ENCODE results near the gene NEXN.
"Not testable (repeated sequence)": the region's sequence is repeated elsewhere in the genome, so short reads cannot be mapped to it uniquely, and the experiment has no call there.

NEXN gene

GRCh38 chr1:77961392-77961791 is 73.0 kb downstream of the NEXN start:
- no peak for DNase-seq (ENCODE audit: low spot score)

GRCh38 chr1:77966291-77966690 is 77.9 kb downstream of the NEXN start:
- no peak for DNase-seq (ENCODE audit: low spot score)

- DNase-seq (ENCODE audit: low spot score) = no peak
Observed at GRCh38 chr1:77970192-77970591, 81.8 kb downstream of the NEXN start.

DNA sequence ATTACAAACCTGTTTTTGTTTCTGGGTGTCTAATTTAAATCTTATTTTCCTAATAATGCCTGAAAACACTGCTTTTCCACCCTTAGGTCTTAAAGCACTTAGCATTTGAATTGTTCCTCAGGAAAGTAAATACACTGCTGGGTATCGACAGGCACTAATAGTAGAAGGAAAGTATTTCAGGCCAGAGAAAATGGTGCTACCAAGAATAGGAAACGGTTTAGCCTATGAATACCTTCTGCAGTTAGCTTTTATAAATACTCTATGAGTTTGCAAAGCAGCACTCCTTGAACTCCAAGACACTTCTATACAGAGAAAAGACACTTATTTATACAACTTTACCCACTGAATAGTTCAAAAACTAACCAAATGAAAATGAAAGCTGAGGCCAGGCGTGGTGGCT is 83.7 kb downstream of the NEXN start:
- no peak for DNase-seq (ENCODE audit: low spot score)

DNA sequence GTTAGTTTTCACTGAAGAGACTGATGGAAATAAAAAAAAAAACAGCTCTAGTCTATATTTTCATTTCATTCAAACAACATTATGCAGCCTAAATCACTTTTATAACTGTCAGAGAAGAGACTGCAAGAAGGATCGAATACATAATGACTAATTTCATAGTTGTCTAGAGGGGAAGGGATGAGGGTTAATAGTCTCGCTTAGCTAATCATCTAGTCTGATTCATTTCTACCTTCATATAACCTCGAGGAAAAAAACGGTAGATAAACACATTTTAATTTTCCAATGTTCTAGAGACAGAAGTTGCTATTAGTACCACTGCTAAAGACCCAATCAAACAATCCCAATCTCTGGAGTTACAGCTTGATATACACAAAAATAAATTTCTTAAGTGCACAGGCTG is 87.0 kb downstream of the NEXN start:
- DNase-seq (ENCODE audit: low spot score) = no peak

GRCh38 chr1:77975907-77976306 is 87.5 kb downstream of the NEXN start:
- DNase-seq (ENCODE audit: low spot score) = no peak

DNA sequence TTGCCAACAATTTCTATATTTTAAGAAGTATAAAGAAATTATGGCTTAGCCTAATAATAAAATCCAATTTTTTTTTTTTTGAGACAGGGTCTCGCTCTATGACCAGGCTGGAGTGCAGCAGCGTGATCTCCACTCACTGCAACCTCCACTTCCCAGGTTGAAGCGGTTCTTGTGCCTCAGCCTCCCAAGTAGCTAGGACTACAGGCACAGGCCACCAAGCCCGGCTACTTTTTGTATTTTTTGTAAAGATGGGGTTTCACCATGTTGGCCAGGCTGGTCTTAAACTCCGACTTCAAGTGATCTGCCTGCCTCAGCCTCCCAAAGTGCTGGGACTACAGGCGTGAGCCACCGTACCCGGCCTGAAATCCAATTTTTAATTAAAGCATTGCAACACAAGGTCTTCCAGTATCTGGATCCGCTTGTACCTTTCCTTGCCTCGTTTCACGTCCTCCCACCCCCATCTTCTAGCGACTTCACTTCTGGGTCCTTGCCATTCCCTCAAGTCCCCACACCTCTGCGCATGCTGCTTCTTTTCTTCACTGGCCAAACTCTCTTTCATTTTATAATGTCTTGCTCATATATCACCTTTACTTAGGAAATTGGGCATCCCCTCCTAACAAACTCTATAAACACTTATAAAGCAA is 88.1 kb downstream of the NEXN start:
- DNase-seq (ENCODE audit: low spot score) = no peak

DNA sequence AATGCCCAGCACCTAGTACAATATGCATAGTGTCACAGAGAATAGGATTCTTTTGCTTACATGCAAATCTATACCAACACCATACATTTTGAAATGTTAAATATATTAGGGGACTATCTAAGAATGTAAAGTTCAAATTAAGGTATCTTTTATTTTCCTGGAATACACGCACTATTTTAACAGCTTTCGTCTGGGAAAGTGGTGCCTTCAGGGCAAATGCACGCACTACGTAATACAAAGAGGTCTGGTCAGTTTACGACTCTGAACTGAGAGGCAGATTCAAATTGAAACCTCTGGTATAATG is 89.5 kb downstream of the NEXN start:
- DNase-seq (ENCODE audit: low spot score) = no peak

- peak; percentile 85 for DNase-seq (ENCODE audit: low spot score)
Observed at GRCh38 chr1:77978293-77978968, 90.0 kb downstream of the NEXN start.

- DNase-seq (ENCODE audit: low spot score) = peak; percentile 97
Observed at GRCh38 chr1:77978969-77979876, 90.8 kb downstream of the NEXN start, which contains the start of gene FUBP1. Gene FUBP1, minus strand, starts transcription at chr1:77979072. Its CDS starts 68 bp downstream, at chr1:77979004.

- not testable (repeated sequence) for DNase-seq (ENCODE audit: low spot score)
Observed at GRCh38 chr1:77983352-77983996, 95.0 kb downstream of the NEXN start.

DNA sequence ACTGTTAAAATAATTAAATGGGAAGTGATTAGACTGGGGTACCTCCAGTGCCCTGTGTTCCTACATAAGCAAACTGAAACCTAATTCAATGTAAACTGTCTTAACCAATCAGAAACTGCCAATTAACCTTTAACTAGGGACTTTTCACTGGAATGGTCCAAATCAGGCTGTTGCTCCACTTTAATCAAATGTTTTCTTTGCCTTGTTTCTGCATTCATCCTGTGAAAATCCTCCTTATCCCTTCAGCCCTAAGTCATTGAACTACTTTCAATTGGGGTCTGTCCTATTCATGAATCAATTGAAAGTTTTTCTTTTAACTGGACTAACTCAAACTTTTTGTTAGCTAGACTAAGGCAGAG is 95.6 kb downstream of the NEXN start:
- DNase-seq (ENCODE audit: low spot score) = no peak

DNA sequence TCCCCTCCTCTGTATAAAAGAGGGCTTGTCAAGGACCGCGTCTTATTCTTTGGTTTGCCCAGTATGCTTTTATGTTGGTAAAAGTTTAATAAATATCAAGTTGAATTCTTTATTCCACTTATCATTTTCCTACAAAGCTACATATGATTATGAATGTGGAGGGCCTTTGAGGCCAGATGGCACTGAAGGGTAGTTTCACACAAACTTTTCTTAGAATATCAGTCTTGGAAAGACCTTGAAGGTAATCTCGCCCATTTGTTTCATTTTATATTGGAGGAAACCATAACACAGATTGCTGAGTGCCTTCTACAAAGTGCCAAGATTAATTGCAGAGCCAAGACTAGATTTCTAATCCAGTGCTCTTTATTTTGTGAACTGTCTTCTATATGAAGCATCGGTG is 96.2 kb downstream of the NEXN start:
- DNase-seq (ENCODE audit: low spot score) = no peak

DNA sequence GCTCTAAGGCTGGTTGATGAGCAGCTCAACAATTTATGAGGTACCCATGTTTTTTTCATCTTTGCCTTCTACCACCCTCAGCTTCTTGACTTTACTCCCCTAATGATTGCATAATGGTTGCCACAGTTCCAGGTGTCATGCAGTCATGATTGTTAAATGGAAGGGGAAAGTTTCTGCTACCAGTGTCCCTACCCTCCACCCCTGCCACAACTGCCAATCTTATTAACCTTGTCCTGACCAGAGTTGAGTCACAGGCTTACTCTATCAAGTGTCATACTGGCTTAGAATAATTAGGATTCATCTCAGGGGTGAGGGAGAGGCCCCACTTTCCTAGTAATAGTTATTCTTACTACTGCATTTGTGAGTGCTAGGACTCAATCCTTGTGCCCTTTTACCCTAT is 98.4 kb downstream of the NEXN start:
- DNase-seq (ENCODE audit: low spot score) = no peak

GRCh38 chr1:77987919-77988318 is 99.5 kb downstream of the NEXN start:
- DNase-seq (ENCODE audit: low spot score) = no peak

DNA sequence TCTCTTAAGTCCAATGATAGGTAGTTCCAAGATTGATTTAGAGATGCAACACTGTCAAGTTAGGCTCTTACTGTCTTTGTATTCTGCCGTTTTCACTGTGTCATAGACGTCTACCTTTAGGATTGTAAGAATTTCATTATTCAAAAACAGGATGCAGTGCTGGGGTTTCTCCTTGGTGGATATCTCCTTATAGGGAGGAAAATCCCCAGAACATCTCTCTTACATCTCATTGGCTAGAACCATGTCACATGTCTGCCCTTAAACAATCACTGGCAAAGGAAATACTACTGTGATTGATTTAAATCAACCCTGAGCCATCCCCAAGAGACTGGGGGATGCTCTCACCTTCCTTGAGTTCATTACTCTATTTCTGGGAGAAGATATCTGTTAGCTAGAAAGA is 101.3 kb downstream of the NEXN start:
- DNase-seq (ENCODE audit: low spot score) = no peak

DNA sequence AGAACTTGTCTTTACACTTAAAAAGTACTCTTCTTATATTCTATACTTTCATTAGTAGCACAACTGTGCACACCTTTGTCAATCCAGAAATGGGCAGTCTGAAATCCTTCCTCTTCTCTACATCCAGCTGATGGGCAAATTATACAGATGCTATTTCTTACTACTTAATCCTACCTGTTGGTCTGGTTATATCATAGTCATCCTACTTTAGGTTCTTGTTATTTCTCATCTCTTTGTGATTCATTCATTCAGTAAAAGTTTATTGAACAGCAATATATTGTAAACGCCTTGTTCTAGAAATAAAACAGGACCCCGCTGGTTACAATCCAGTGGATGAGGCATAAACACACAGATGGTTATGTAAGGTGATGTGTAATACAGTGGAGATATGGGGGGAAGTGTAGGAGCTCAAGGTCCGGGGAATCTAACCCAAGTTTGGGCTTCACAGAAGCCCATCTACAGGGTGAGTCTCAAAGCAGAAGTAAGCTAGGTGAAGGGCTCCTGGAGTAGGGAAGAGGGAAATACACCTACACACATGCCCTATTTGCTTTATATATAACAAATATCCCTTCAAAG is 102.3 kb downstream of the NEXN start:
- DNase-seq (ENCODE audit: low spot score) = no peak

DNA sequence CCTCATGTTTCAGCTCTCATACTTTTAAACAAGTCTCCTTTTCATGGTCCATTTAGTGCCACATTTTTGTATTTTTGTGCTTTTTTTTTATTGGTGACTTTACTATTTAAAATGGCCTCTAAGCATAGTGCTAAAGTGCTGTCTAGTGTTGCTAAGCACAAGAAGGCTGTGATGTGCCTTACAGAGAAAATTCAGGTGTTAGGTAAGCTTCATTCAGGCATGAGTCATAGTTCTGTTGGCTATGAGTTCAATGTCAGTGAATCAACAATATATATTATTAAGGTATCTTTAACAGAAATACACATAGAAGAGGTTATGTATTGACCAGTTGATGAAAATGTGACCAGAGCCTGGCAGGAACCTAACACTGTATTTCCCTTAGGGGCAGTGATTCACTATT is 103.2 kb downstream of the NEXN start:
- no peak for DNase-seq (ENCODE audit: low spot score)

All from CD4-positive, alpha-beta T cell treated with Interleukin-6 at 100 ng/mL for 8 hours (primary cell).